NB4 (cell line): Measurements from ENCODE around the gene DOP1B.

Experiments used
- POLR2A ChIP-seq: IDR thresholded peaks from 2 replicates; pipeline ENCODE4 v1.6.1; 2011; ENCODE audit warnings: mild to moderate bottlenecking; ENCODE audit not compliant: insufficient read length; ENCODE audit errors: extremely low read depth
- TF ChIP-seq, protein P1 (sequence below): IDR thresholded peaks from one replicate; pipeline ENCODE4 v1.5.1; 2012; ENCODE audit warnings: low read depth, low read length

DNA sequence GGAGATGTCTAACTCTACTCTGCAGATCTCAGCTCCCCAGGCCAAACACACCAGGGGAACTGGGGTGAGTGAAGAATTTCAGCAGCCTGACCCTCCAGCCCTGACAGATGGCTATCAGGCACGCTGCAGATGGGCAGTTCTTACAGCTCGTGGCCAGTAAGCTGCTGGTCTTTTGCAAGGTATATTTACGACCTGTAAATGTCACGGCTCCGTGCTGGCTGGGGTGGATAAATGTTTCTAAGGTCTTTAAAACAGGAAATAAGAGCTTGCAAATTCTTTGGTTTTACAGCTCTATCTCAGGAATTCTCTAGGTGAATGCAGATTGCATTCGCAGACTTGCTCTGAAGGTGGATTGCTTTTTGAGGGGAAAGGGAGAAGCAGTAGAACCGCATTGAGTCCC is 10.1 kb downstream of the DOP1B start:
- TF ChIP-seq, protein P1, sequence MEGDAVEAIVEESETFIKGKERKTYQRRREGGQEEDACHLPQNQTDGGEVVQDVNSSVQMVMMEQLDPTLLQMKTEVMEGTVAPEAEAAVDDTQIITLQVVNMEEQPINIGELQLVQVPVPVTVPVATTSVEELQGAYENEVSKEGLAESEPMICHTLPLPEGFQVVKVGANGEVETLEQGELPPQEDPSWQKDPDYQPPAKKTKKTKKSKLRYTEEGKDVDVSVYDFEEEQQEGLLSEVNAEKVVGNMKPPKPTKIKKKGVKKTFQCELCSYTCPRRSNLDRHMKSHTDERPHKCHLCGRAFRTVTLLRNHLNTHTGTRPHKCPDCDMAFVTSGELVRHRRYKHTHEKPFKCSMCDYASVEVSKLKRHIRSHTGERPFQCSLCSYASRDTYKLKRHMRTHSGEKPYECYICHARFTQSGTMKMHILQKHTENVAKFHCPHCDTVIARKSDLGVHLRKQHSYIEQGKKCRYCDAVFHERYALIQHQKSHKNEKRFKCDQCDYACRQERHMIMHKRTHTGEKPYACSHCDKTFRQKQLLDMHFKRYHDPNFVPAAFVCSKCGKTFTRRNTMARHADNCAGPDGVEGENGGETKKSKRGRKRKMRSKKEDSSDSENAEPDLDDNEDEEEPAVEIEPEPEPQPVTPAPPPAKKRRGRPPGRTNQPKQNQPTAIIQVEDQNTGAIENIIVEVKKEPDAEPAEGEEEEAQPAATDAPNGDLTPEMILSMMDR: no peak
- TF ChIP-seq POLR2A: no peak
